Naive thymus-derived CD4-positive, alpha-beta T cell (primary cell): ENCODE measurements around the gene CEP85. TPM values are rescaled to one million over a fixed set of nuclear protein-coding genes. Genes with fewer than 3 reads are reported as not detected.

Experiments
- ATAC-seq: fragments of 150-1000 bp; cut with Tn5 transposase; 2 replicates; pipeline ENCODE4 v1.10.0; 2021; ENCODE audit warnings: mild to moderate bottlenecking, moderate library complexity
- CTCF ChIA-PET: fragments of 350-600 bp; sonication (Branson Sonifier 250); formaldehyde crosslinking; loops from one replicate; lab custom pipeline; 2021; ENCODE audit warnings: antibody characterized with exemption; lab: Charles Lee
- POLR2A ChIA-PET: fragments of 350-600 bp; sonication (Branson Sonifier 250); formaldehyde crosslinking; loops from one replicate; lab custom pipeline; 2021; ENCODE audit warnings: antibody characterized with exemption, inconsistent platforms; lab: Charles Lee
- DNase-seq, 9 donors: peaks; one replicate each; pipeline versions ENCODE4 v3.0.0 to v3.0.0-alpha.2; 2020 to 2022; ENCODE audit warnings: mixed read lengths in 1 of 9
- H3K27ac ChIP-seq: one replicate; pipeline ENCODE4 v1.7.0; 2013; ENCODE audit warnings: mild to moderate bottlenecking, low read depth, low read length, moderate library complexity
- H3K27me3 ChIP-seq, 2 donors: one replicate each; pipeline ENCODE4 v1.7.0; 2013; ENCODE audit warnings: low read length in 2 of 2, mild to moderate bottlenecking in 2 of 2, moderate library complexity in 2 of 2; ENCODE audit not compliant: control insufficient read depth in 2 of 2, insufficient read depth in 2 of 2
- H3K36me3 ChIP-seq, 3 experiments: 1 replicate in 2 of 3; 2 replicates in 1 of 3; pipeline ENCODE4 v1.7.0; 2013; ENCODE audit warnings: low read length in 3 of 3, mild to moderate bottlenecking in 3 of 3, moderate library complexity in 1 of 3; ENCODE audit not compliant: insufficient read depth in 3 of 3, control insufficient read depth in 2 of 3
- H3K4me1 ChIP-seq, 2 donors: one replicate each; pipeline ENCODE4 v1.7.0; 2013; ENCODE audit warnings: low read length in 2 of 2, mild to moderate bottlenecking in 2 of 2, moderate library complexity in 1 of 2; ENCODE audit not compliant: control insufficient read depth in 2 of 2, insufficient read depth in 2 of 2
- H3K4me3 ChIP-seq: 2 replicates; pipeline ENCODE4 v1.7.0; 2013; ENCODE audit warnings: mild to moderate bottlenecking, low read length
- H3K9me3 ChIP-seq, 3 experiments: 1 replicate in 2 of 3; 2 replicates in 1 of 3; pipeline ENCODE4 v1.7.0; 2013; ENCODE audit warnings: low read length in 3 of 3; ENCODE audit not compliant: control insufficient read depth in 2 of 3
- H3K27ac Mint-ChIP-seq, 9 donors: one replicate each; pipeline ENCODE4 v1.8.0; 2020 to 2022; ENCODE audit warnings: mixed read lengths in 9 of 9, mild to moderate bottlenecking in 8 of 9, moderate library complexity in 5 of 9, inconsistent platforms in 2 of 9
- H3K27me3 Mint-ChIP-seq, 5 donors: one replicate each; pipeline ENCODE4 v1.8.0; 2021 to 2022; ENCODE audit warnings: mixed read lengths in 5 of 5, mild to moderate bottlenecking in 1 of 5
- H3K36me3 Mint-ChIP-seq, 5 donors: one replicate each; pipeline ENCODE4 v1.8.0; 2020 to 2022; ENCODE audit warnings: mixed read lengths in 5 of 5, mild to moderate bottlenecking in 3 of 5, inconsistent platforms in 1 of 5
- H3K4me1 Mint-ChIP-seq, 7 donors: one replicate each; pipeline ENCODE4 v1.8.0; 2020 to 2022; ENCODE audit warnings: mixed read lengths in 7 of 7, mild to moderate bottlenecking in 3 of 7, inconsistent platforms in 1 of 7
- H3K4me3 Mint-ChIP-seq, 10 donors: one replicate each; pipeline ENCODE4 v1.8.0; 2020 to 2022; ENCODE audit warnings: mild to moderate bottlenecking in 10 of 10, mixed read lengths in 10 of 10, moderate library complexity in 6 of 10, inconsistent platforms in 2 of 10
- H3K9me3 Mint-ChIP-seq, 11 donors: one replicate each; pipeline ENCODE4 v1.8.0; 2020 to 2022; ENCODE audit warnings: mixed read lengths in 11 of 11, mild to moderate bottlenecking in 4 of 11, inconsistent platforms in 1 of 11, moderate library complexity in 1 of 11
- intact Hi-C, 2 donors: fragments of 100-400 bp; cut with micrococcal nuclease; formaldehyde crosslinking; loops; one replicate each; pipeline ENCODE4 v1.15.1; 2023
- polyA plus RNA-seq, 2 donors: library from polyadenylated mRNA; unstranded; fragments of 300-500 nt; fragmentation: Illumina TruSeq; gene quantifications; one replicate each; pipeline ENCODE4 v1.2.3, GENCODE V29; 2021
- total RNA-seq, 6 experiments: library from RNA in 5 of 6; stranded (reverse) in 5 of 6; gene quantifications; 1 replicate in 5 of 6; 2 replicates in 1 of 6; pipeline ENCODE4 v1.2.3 and lab custom pipeline; 2021 to 2026

CEP85 gene
- total and polyA plus RNA-seq, 7 experiments from 2014 or later, result 5.4 to 34.8 (median 18.1) TPM

DNA sequence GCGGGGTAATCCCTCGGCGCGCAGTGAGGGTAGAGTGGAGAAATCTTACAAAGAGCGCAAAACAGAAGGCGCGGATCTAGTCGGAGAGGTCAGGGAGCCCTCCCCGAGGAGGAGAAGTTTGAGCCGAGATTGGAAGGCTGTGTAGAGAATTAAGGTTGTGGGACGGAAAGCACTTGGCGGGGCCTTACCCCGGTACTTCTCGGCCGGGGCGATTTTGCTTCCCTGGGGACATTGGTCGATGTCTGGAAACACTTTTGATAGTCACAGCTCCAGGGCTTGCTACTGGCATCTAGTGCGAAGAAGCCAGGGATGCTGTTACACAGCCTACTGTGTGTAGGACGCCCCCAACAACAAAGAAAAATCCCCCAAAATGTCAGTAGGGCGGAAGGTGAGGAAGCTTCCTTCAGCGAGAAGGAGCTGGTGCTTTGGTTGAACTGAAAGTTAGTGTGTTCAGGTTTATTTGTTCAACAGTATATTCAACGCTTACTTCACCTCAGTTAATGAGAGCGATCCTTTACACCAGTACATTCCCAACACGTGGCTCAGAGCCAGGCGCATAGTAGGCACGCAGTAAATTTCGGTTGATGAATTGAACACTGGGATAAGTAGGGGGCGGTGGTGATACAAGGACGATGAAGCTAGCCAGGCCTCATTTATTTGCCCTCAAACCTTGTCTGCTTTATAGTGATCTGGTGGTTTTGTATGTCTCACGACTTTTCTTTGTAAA lies 807 bp downstream of the CEP85 start:
- H3K4me3 Mint-ChIP-seq, result peak overlapping the region; percentile 89 to 99 (median 99)
- peaks cover 26 to 42% (median 39%) of the 10 kb centered on the region in 7 donors for H3K4me1 Mint-ChIP-seq
- peaks cover 0 to 6% (median 4%) of the 10 kb centered on the region in 5 donors for H3K36me3 Mint-ChIP-seq
- Histone ChIP-seq H3K27ac (peak overlapping the region; percentile 93), H3K4me1 (peaks cover 4 to 13% of the 10 kb centered on the region in 2 donors), H3K9me3 (no peaks in the 10 kb centered on the region), H3K36me3 (peaks cover 0 to 8% (median 0%) of the 10 kb centered on the region in 3 experiments), H3K4me3 (peak overlapping the region; percentile 91), H3K27me3 (no peaks in the 10 kb centered on the region)
- peaks cover 0 to 8% (median 0%) of the 10 kb centered on the region in 5 donors for H3K27me3 Mint-ChIP-seq
- CTCF ChIA-PET, result interaction anchor here (0.5 to 5.3 kb wide), 26 partner anchors 9 to 1591 kb away, joined by 3 to 38 read pairs (median 4); partner anchors contain the start of genes C1orf232, CATSPER4, HMGN2 and ZNF593
- intact Hi-C loops, result loop anchor here (1.0 to 10.0 kb wide), 18 partner anchors 32 to 238 kb away; partner anchors contain the start of genes CATSPER4 (in 2 of the 2), PDIK1L (in 2 of the 2), ZNF593 (in 2 of the 2) and DHDDS (in 1 of the 2)
- DNase-seq (peak in 5 of 9 donors; percentile 14 to 31 (median 24)), ATAC-seq (no peak)
- H3K27ac Mint-ChIP-seq, result peak overlapping the region; percentile 87 to 99 (median 96)
- H3K9me3 Mint-ChIP-seq, result no peaks in the 10 kb centered on the region
- POLR2A ChIA-PET, result interaction anchor here (0.6 to 3.7 kb wide), 19 partner anchors 9 to 237 kb away, joined by 3 to 45 read pairs (median 5); partner anchors contain the start of genes C1orf232, CD52, DHDDS and HMGN2

DNA sequence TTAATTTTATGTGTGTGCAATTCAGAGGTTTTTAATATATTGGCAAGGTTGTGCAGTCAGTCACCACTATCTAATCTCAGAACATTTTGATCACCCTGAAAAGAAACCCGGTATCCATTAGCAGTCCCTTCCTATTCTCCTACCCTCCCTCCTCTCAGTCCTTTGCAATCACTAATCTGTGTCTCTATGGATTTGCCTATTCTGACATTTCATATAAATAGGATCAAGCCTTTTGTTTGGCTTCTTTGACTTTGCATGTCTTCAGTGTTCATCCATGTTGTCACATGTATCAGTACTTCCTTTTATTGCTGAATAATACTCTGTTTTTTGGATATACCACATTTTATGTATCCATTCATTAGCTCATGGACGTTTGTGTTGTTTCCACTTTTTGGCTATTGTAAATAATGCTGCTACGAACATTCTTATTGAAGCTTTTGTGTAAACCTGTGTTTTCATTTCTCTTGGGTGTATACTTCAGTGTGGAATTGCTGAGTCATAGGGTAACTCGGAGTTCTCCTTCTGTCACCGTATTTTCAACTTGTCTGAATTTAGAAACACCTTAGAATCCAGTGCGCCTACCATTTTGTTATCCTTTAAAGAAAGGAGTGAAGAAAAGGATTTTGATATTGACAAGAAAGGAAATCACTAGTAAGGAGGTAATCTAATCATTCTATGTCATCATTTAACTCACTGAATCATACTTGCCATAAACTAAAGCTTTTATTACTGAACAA lies 3.4 kb downstream of the CEP85 start:
- Histone ChIP-seq H3K27ac (no peak overlapping the region), H3K4me3 (no peak overlapping the region), H3K36me3 (peaks cover 0 to 11% (median 0%) of the 10 kb centered on the region in 3 experiments), H3K9me3 (no peaks in the 10 kb centered on the region), H3K4me1 (peaks cover 4 to 13% of the 10 kb centered on the region in 2 donors), H3K27me3 (no peaks in the 10 kb centered on the region)
- H3K27me3 Mint-ChIP-seq, result peaks cover 0 to 2% (median 0%) of the 10 kb centered on the region in 5 donors
- peak overlapping the region in 5 of 10 donors; percentile 1 to 61 (median 32) for H3K4me3 Mint-ChIP-seq
- no peaks in the 10 kb centered on the region for H3K9me3 Mint-ChIP-seq
- H3K36me3 Mint-ChIP-seq, result peaks cover 0 to 8% (median 5%) of the 10 kb centered on the region in 5 donors
- intact Hi-C loops, result loop anchor here in 1 of 2 donors (10.0 kb wide), 1 partner anchor 203 kb away; no protein-coding TSS in a partner anchor
- peaks cover 28 to 43% (median 39%) of the 10 kb centered on the region in 7 donors for H3K4me1 Mint-ChIP-seq
- ATAC-seq, result no peak
- H3K27ac Mint-ChIP-seq, result peak overlapping the region in 2 of 9 donors; percentile 31 to 40
- POLR2A ChIA-PET, result no interaction called here
- DNase-seq, result no peak
- CTCF ChIA-PET, result interaction anchor here (0.6 to 1.2 kb wide), 6 partner anchors 17 to 180 kb away, joined by 3 to 4 read pairs (median 3); no protein-coding TSS in a partner anchor

- H3K27me3 Mint-ChIP-seq, result no peaks in the 10 kb centered on the region
- ChIA-PET POLR2A (no interaction called here), CTCF (interaction anchor here (0.7 kb wide), 1 partner anchor 300 kb away, joined by 3 read pairs; no protein-coding TSS in a partner anchor)
- Histone ChIP-seq H3K4me3 (no peak overlapping the region), H3K27me3 (no peaks in the 10 kb centered on the region), H3K36me3 (peaks cover 0 to 18% (median 0%) of the 10 kb centered on the region in 3 experiments), H3K9me3 (no peaks in the 10 kb centered on the region), H3K4me1 (peaks cover 0 to 9% of the 10 kb centered on the region in 2 donors), H3K27ac (no peak overlapping the region)
- DNase-seq (no peak), ATAC-seq (no peak)
- no peak overlapping the region for H3K4me3 Mint-ChIP-seq
- peaks cover under 1 to 20% (median 14%) of the 10 kb centered on the region in 5 donors for H3K36me3 Mint-ChIP-seq
- H3K27ac Mint-ChIP-seq, result no peak overlapping the region
- H3K9me3 Mint-ChIP-seq, result no peaks in the 10 kb centered on the region
- intact Hi-C loops, result loop anchor here in 1 of 2 donors (10.0 kb wide), 1 partner anchor 205 kb away; no protein-coding TSS in a partner anchor
- peaks cover 22 to 38% (median 29%) of the 10 kb centered on the region in 7 donors for H3K4me1 Mint-ChIP-seq
Observed at GRCh38 chr1:26239936-26240335, 5.9 kb downstream of the CEP85 start.

DNA sequence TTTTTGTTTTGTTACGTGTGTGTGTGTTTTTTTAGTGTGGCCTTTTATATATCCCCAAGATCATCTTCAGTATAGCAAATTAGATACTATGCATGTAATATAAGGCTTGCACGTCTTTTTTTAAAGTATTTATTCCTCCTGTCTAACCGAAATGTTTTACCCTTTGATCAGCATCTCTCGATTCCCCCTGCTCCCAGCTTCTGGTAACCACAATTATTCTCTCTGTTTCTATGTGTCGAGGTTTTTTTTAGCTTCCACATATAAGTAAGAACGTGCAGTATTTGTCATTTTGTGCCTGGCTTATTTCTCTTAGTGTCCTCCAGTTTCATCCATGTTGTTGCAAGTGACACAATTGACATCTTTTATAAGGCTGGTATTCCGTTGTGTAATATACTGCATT lies 18.7 kb downstream of the CEP85 start:
- H3K4me1 ChIP-seq, result no peaks in the 10 kb centered on the region
- H3K36me3 Mint-ChIP-seq, result peaks cover 3 to 41% (median 20%) of the 10 kb centered on the region in 5 donors
- no peaks in the 10 kb centered on the region for H3K27me3 Mint-ChIP-seq
- ChIA-PET CTCF (no interaction called here), POLR2A (no interaction called here)
- H3K4me3 Mint-ChIP-seq, result no peak overlapping the region
- peaks cover 0 to 9% (median 0%) of the 10 kb centered on the region in 7 donors for H3K4me1 Mint-ChIP-seq
- no peak overlapping the region for H3K27ac ChIP-seq
- H3K9me3 ChIP-seq, result no peaks in the 10 kb centered on the region
- no peak for DNase-seq
- H3K27ac Mint-ChIP-seq, result peak overlapping the region in 1 of 9 donors; percentile 10
- H3K4me3 ChIP-seq, result no peak overlapping the region
- intact Hi-C loops, result no loop called here
- H3K27me3 ChIP-seq, result no peaks in the 10 kb centered on the region
- no peaks in the 10 kb centered on the region for H3K9me3 Mint-ChIP-seq
- H3K36me3 ChIP-seq, result peaks cover 0 to 28% (median 11%) of the 10 kb centered on the region in 3 experiments
- ATAC-seq, result no peak

- Histone ChIP-seq H3K9me3 (no peaks in the 10 kb centered on the region), H3K4me3 (no peak overlapping the region), H3K27me3 (no peaks in the 10 kb centered on the region), H3K36me3 (peaks cover 3 to 44% (median 16%) of the 10 kb centered on the region in 3 experiments), H3K4me1 (no peaks in the 10 kb centered on the region), H3K27ac (no peak overlapping the region)
- Mint-ChIP-seq H3K9me3 (no peaks in the 10 kb centered on the region), H3K36me3 (peaks cover 16 to 49% (median 26%) of the 10 kb centered on the region in 5 donors), H3K27me3 (no peaks in the 10 kb centered on the region), H3K27ac (no peak overlapping the region), H3K4me3 (no peak overlapping the region), H3K4me1 (peaks cover 0 to 10% (median 0%) of the 10 kb centered on the region in 7 donors)
- POLR2A ChIA-PET, result no interaction called here
- CTCF ChIA-PET, result interaction anchor here (0.7 to 0.9 kb wide), 2 partner anchors 17 to 20 kb away, joined by 3 read pairs; partner anchors contain the start of gene CEP85
- no peak for ATAC-seq
- DNase-seq, result no peak
- intact Hi-C loops, result no loop called here
Observed at GRCh38 chr1:26254404-26254803, 20.4 kb downstream of the CEP85 start.

- Histone ChIP-seq H3K36me3 (peaks cover 3 to 60% (median 19%) of the 10 kb centered on the region in 3 experiments), H3K9me3 (no peaks in the 10 kb centered on the region), H3K27ac (no peak overlapping the region), H3K27me3 (no peaks in the 10 kb centered on the region), H3K4me1 (no peaks in the 10 kb centered on the region), H3K4me3 (no peak overlapping the region)
- H3K4me1 Mint-ChIP-seq, result peaks cover 0 to 10% (median 0%) of the 10 kb centered on the region in 7 donors
- ATAC-seq, result no peak
- ChIA-PET POLR2A (interaction anchor here (1.4 kb wide), 1 partner anchor 22 kb away, joined by 3 read pairs; no protein-coding TSS in a partner anchor), CTCF (interaction anchor here (0.5 kb wide), 1 partner anchor 238 kb away, joined by 3 read pairs; no protein-coding TSS in a partner anchor)
- H3K27me3 Mint-ChIP-seq, result no peaks in the 10 kb centered on the region
- peaks cover 24 to 57% (median 32%) of the 10 kb centered on the region in 5 donors for H3K36me3 Mint-ChIP-seq
- H3K27ac Mint-ChIP-seq, result no peak overlapping the region
- intact Hi-C loops, result no loop called here
- no peak overlapping the region for H3K4me3 Mint-ChIP-seq
- H3K9me3 Mint-ChIP-seq, result no peaks in the 10 kb centered on the region
- DNase-seq, result no peak
Observed at GRCh38 chr1:26257222-26257621, 23.2 kb downstream of the CEP85 start.
